Measurements from ENCODE around the gene PPFIA1.

PPFIA1 gene

GRCh38 chr11:70241709-70242108, 28.8 kb upstream of the PPFIA1 start:
- DNase-seq (ENCODE audit: low read depth), result no peak
- no peak overlapping the region for H3K4me3 ChIP-seq (ENCODE audit: control insufficient read depth, low read depth, low read length)
- TF ChIP-seq, protein P1, sequence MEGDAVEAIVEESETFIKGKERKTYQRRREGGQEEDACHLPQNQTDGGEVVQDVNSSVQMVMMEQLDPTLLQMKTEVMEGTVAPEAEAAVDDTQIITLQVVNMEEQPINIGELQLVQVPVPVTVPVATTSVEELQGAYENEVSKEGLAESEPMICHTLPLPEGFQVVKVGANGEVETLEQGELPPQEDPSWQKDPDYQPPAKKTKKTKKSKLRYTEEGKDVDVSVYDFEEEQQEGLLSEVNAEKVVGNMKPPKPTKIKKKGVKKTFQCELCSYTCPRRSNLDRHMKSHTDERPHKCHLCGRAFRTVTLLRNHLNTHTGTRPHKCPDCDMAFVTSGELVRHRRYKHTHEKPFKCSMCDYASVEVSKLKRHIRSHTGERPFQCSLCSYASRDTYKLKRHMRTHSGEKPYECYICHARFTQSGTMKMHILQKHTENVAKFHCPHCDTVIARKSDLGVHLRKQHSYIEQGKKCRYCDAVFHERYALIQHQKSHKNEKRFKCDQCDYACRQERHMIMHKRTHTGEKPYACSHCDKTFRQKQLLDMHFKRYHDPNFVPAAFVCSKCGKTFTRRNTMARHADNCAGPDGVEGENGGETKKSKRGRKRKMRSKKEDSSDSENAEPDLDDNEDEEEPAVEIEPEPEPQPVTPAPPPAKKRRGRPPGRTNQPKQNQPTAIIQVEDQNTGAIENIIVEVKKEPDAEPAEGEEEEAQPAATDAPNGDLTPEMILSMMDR (conservative IDR thresholded peaks at IDR 0.05; ENCODE audit: control insufficient read depth, insufficient read depth, low read depth, low read length), result no peak

- no peak overlapping the region for H3K4me3 ChIP-seq (ENCODE audit: control insufficient read depth, low read depth, low read length)
- TF ChIP-seq, protein P1 (conservative IDR thresholded peaks at IDR 0.05; ENCODE audit: control insufficient read depth, insufficient read depth, low read depth, low read length), result no peak
- no peak for DNase-seq (ENCODE audit: low read depth)
Observed at GRCh38 chr11:70242885-70243284, 27.6 kb upstream of the PPFIA1 start.

GRCh38 chr11:70243912-70244652, 26.4 kb upstream of the PPFIA1 start:
- peak; percentile 60 for DNase-seq (ENCODE audit: low read depth)
- TF ChIP-seq, protein P1 (conservative IDR thresholded peaks at IDR 0.05; ENCODE audit: control insufficient read depth, insufficient read depth, low read depth, low read length), result no peak
- no peak overlapping the region for H3K4me3 ChIP-seq (ENCODE audit: control insufficient read depth, low read depth, low read length)

DNA sequence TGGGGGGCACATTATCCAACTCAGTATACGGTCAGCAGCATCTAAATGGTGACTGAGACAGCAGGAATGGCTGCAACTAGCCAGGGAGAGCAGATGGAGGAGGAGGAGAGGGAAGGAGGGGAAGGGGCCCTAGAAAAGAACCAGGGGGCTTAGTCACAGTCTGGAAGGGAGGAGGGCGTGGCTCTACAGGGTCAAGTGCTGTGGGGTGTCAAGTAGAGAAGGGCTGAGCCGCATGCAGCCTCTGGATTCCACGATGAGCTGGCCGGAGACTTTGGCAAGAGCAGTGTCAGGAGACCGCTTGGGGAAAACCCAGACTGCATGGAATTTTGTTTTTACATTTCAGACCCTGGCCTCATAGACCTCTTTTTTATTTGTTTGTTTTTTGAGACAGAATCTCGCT, 25.8 kb upstream of the PPFIA1 start:
- TF ChIP-seq, protein P1 (conservative IDR thresholded peaks at IDR 0.05; ENCODE audit: control insufficient read depth, insufficient read depth, low read depth, low read length), result no peak
- no peak overlapping the region for H3K4me3 ChIP-seq (ENCODE audit: control insufficient read depth, low read depth, low read length)
- peak; percentile 83 for DNase-seq (ENCODE audit: low read depth)

DNA sequence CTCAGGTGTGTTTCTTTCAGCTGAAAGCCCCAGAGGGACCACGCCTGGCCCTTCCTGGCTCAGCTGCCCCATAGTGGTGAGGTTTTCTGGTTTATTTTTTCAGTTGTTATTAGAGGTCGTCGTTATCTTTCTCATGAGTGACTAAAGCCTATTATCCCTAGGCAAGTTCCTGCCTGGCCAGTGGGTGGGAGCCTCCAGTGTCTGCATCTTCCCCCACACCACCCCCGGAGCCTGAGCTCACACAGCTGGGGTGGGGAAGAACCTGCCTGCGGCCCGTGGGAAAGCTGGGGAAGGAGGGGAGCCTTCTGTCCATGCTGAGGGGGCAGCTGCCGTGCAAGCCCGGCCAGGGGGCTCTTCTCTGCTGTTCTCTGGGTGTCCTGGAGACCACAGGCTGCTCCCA, 24.3 kb upstream of the PPFIA1 start:
- TF ChIP-seq, protein P1 (conservative IDR thresholded peaks at IDR 0.05; ENCODE audit: control insufficient read depth, insufficient read depth, low read depth, low read length), result no peak
- no peak for DNase-seq (ENCODE audit: low read depth)
- no peak overlapping the region for H3K4me3 ChIP-seq (ENCODE audit: control insufficient read depth, low read depth, low read length)

DNA sequence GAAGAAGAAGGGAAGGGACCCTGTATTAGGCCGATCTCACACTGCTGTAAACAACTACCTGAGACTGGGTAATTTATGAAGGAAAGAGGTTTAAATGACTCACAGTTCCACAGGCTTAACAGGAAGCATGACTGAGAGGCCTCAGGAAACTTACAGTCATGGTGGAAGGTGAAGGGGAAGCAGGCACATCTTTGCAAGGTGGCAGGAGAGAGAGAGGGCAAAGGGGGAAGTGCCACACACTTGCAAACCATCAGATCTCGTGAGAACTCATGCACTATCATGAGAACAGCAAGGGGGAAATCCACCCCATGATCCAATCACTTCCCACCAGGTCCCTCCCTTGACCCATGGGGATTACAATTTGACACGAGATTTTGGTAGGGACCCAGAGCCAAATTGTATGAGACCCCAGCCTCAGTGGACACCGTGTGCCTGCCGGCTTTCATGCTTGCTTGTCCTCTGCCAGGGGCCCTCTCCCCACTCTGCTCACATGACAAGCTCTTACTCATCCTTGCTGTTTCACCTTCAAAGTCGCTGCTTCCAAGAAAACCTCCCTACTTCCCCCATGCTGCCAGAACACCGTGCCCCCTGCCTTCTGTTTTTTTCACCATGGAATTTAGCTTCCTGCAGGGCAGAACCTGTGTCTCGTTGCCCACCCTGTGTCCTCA, 23.3 kb upstream of the PPFIA1 start:
- TF ChIP-seq, protein P1 (conservative IDR thresholded peaks at IDR 0.05; ENCODE audit: control insufficient read depth, insufficient read depth, low read depth, low read length), result no peak
- DNase-seq (ENCODE audit: low read depth), result no peak
- no peak overlapping the region for H3K4me3 ChIP-seq (ENCODE audit: control insufficient read depth, low read depth, low read length)
